ENCODE measurements around the gene EXOC4.

DNA sequence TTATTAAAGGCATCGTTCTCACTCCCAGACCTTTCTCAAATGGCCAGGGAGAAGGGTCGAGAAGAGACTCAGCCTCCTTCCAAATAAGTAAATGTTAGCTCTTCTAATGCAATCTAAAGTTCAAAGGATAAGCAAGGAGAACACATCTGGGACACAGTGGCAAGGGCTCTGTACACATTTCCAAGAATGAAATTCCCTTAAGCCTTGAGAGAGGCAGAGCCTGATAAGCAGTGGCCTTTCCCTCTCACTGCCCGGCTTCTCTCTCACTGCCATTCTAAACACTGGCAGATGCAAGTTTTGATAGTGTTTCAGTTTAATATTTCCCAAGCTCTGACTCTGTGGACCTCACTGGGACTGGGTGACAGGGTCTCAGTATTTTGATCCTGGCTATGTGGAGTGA, 35.1 kb upstream of the EXOC4 start:
- TF ChIP-seq, protein P1, sequence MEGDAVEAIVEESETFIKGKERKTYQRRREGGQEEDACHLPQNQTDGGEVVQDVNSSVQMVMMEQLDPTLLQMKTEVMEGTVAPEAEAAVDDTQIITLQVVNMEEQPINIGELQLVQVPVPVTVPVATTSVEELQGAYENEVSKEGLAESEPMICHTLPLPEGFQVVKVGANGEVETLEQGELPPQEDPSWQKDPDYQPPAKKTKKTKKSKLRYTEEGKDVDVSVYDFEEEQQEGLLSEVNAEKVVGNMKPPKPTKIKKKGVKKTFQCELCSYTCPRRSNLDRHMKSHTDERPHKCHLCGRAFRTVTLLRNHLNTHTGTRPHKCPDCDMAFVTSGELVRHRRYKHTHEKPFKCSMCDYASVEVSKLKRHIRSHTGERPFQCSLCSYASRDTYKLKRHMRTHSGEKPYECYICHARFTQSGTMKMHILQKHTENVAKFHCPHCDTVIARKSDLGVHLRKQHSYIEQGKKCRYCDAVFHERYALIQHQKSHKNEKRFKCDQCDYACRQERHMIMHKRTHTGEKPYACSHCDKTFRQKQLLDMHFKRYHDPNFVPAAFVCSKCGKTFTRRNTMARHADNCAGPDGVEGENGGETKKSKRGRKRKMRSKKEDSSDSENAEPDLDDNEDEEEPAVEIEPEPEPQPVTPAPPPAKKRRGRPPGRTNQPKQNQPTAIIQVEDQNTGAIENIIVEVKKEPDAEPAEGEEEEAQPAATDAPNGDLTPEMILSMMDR (IDR thresholded peaks at IDR 0.05): no peak
- TF ChIP-seq POLR2A (IDR thresholded peaks at IDR 0.05): no peak
- no peak for TF ChIP-seq POLR2AphosphoS5 (IDR thresholded peaks at IDR 0.05)
